ENCODE results near the gene TRAF7.

Gene TRAF7

GRCh38 chr16:2209258-2210008, 53.9 kb downstream of the TRAF7 start:
- H3K27ac Mint-ChIP-seq: no peak overlapping the region
- TF ChIP-seq, protein P1, sequence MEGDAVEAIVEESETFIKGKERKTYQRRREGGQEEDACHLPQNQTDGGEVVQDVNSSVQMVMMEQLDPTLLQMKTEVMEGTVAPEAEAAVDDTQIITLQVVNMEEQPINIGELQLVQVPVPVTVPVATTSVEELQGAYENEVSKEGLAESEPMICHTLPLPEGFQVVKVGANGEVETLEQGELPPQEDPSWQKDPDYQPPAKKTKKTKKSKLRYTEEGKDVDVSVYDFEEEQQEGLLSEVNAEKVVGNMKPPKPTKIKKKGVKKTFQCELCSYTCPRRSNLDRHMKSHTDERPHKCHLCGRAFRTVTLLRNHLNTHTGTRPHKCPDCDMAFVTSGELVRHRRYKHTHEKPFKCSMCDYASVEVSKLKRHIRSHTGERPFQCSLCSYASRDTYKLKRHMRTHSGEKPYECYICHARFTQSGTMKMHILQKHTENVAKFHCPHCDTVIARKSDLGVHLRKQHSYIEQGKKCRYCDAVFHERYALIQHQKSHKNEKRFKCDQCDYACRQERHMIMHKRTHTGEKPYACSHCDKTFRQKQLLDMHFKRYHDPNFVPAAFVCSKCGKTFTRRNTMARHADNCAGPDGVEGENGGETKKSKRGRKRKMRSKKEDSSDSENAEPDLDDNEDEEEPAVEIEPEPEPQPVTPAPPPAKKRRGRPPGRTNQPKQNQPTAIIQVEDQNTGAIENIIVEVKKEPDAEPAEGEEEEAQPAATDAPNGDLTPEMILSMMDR (IDR thresholded peaks at IDR 0.05): no peak
- no peak for DNase-seq

GRCh38 chr16:2210009-2210332, 54.4 kb downstream of the TRAF7 start:
- H3K4me1 Mint-ChIP-seq: peaks cover 49% of the 10 kb centered on the region
- TF ChIP-seq, protein P1 (IDR thresholded peaks at IDR 0.05): no peak
- H3K9me3 Mint-ChIP-seq: no peaks in the 10 kb centered on the region
- no peak overlapping the region for H3K4me3 Mint-ChIP-seq
- H3K36me3 Mint-ChIP-seq (ENCODE audit: low read depth): peaks cover 12% of the 10 kb centered on the region
- no peaks in the 10 kb centered on the region for H3K27me3 Mint-ChIP-seq (ENCODE audit: low read depth, poor library complexity)
- H3K27ac Mint-ChIP-seq: no peak overlapping the region
- DNase-seq: no peak

More at GRCh38 chr16:2209258-2210008, 53.9 kb downstream of the TRAF7 start:
- peaks cover 53% of the 10 kb centered on the region for H3K4me1 Mint-ChIP-seq
- H3K36me3 Mint-ChIP-seq (ENCODE audit: low read depth): peaks cover 12% of the 10 kb centered on the region
- H3K27me3 Mint-ChIP-seq (ENCODE audit: low read depth, poor library complexity): peaks cover 3% of the 10 kb centered on the region
- no peak overlapping the region for H3K4me3 Mint-ChIP-seq
- H3K9me3 Mint-ChIP-seq: no peaks in the 10 kb centered on the region

DNA sequence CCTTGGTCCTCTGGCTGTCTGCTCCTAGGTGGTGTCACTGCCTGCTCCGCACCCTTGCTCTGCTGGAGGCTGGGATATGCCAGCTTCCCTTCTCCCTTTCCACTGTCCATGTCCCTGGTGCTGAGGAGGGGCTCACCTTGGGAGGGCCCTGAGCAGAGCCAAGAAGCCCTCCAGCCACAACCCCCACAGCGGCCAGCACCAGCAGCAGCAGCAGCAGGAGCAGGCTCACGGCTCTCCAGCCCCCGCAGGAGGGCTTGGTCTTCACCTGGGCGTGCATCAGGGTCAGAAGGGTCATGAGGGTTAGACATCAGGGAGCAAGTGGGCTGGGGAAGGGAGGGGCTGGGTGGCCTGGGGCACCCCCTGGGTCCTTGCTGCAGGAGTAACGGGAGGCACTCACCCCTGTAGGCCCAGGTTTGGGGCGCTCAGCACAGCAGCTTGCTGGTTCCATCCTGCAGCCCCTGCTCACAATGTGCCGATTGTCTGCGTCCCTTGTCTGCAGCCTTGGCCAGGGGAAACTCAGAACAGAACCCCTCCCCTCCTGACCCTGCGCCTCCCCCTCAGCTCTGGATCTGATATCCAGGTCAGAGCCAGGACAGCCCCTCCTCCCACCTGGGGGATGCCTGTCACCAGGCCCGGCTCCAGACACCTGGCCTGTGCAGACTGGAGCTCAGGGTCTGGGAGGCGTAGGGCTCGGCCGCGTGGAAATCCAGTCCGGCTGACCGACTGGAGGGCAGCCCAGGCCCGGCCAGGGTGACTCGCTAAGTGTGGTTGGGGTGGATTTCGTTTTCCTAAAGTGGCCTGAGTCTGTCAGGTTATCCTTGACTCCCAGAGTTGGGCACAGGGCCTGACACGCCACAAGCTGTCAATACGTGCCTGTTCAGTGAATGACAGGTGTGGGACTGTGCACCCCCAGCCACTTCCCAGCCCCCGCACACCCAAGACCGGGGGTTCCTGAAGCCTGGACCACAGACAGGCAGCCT, 55.1 kb downstream of the TRAF7 start, which contains the start of gene BRICD5:
Gene BRICD5 (minus strand): TSS at position 478 of the 980 bp plus-strand sequence. CDS start 30 bp downstream, at position 448.
- peaks cover 12% of the 10 kb centered on the region for H3K36me3 Mint-ChIP-seq (ENCODE audit: low read depth)
- peak within 1 kb of the TSS; percentile 32 for H3K27ac Mint-ChIP-seq
- no peaks in the 10 kb centered on the region for H3K27me3 Mint-ChIP-seq (ENCODE audit: low read depth, poor library complexity)
- TF ChIP-seq, protein P1 (IDR thresholded peaks at IDR 0.05): no peak
- H3K9me3 Mint-ChIP-seq: no peaks in the 10 kb centered on the region
- no peak for DNase-seq
- H3K4me3 Mint-ChIP-seq: peak within 1 kb of the TSS; percentile 23
- H3K4me1 Mint-ChIP-seq: peaks cover 53% of the 10 kb centered on the region

- Mint-ChIP-seq H3K9me3 (no peaks in the 10 kb centered on the region), H3K27ac (no peak overlapping the region), H3K4me3 (peak overlapping the region; percentile 64), H3K4me1 (peaks cover 46% of the 10 kb centered on the region), H3K27me3 (ENCODE audit: low read depth, poor library complexity) (no peaks in the 10 kb centered on the region), H3K36me3 (ENCODE audit: low read depth) (peaks cover 8% of the 10 kb centered on the region)
- TF ChIP-seq, protein P1 (IDR thresholded peaks at IDR 0.05): no peak
- no peak for DNase-seq
Observed at GRCh38 chr16:2211923-2212347, 56.4 kb downstream of the TRAF7 start.

DNA sequence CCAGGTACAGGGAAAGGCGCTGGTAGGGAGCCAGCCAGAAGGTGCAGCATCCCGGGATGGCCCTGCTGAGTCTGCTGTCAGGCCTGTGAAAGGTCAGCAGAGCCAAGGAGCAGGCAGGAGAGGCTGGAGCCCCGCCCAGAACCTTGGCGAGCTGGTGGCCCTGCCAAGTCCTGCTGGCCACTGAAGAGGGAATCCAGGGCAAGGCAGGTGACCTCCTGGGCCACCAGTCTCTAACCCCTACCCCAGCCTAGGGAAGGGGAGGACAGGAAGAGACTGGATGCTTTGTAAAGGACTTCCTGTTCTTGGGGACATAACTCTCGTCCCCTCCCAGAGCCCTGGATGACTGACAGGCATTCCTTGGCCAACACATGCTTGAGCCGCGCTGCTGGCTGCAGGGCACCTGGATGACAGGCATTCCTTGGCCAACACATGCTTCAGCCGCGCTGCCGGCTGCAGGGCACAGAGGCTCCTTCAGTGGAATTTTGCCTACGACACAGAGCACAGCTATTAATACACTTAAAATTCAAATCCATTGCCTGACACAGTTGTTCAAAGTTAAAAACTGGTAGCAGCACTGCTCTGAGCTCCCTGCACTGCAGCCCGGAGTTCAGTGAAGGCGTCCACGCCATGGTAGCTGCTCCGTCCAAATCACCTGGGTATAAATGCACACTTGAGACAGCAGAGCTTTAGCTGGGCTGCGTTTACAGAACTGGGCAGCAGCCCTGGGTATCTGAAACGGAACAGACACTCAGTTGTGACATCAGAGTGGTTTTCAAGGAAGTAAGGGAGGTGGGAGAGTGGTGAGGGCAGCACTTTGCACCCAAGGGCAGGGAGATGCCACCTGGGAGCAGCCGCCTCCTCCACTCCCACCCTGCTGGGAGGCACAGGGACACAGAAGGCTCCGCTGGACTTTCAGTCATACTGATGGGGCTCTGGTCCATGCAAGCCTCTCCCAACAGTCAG, 57.1 kb downstream of the TRAF7 start:
- H3K36me3 Mint-ChIP-seq (ENCODE audit: low read depth): peaks cover 4% of the 10 kb centered on the region
- H3K27ac Mint-ChIP-seq: no peak overlapping the region
- TF ChIP-seq, protein P1 (IDR thresholded peaks at IDR 0.05): no peak
- H3K9me3 Mint-ChIP-seq: no peaks in the 10 kb centered on the region
- H3K4me1 Mint-ChIP-seq: peaks cover 41% of the 10 kb centered on the region
- no peak for DNase-seq
- H3K27me3 Mint-ChIP-seq (ENCODE audit: low read depth, poor library complexity): no peaks in the 10 kb centered on the region
- H3K4me3 Mint-ChIP-seq: peak overlapping the region; percentile 82

Data from nephron progenitor cell (in vitro differentiated cells).